ENCODE data around the gene ANGPTL4. TPM values are rescaled to one million over a fixed set of nuclear protein-coding genes. Genes with fewer than 3 reads are reported as not detected.

Gene ANGPTL4
- total and polyA plus RNA-seq, 10 donors, result 1.8 to 28.3 (median 8.6) TPM

- H3K36me3 ChIP-seq, result peaks cover 0 to 45% (median 0%) of the 10 kb centered on the region in 6 donors
- no peaks in the 10 kb centered on the region for H3K27me3 ChIP-seq (replicated peaks in 1 of 7)
- DNase-seq, result no peak
- WGBS, 5 donors, result 72 to 91% (median 74%) methylated on average over 7 to 8 of the region's 8 CpGs
- TF ChIP-seq POLR2AphosphoS5 (IDR thresholded peaks at IDR 0.05), result peak in 1 of 3 donors; percentile 15
- no peak for TF ChIP-seq CTCF (IDR thresholded peaks at IDR 0.05 in 8 of 11, conservative IDR thresholded peaks at IDR 0.05 in 3 of 11)
- intact Hi-C loops (cut with DNase I; ENCODE audit: low total_unique reads), result no loop called here
- peaks cover 34 to 92% (median 76%) of the 10 kb centered on the region in 6 donors for H3K4me1 ChIP-seq
- no peak overlapping the region for H3K4me3 ChIP-seq
- peak overlapping the region in 7 of 8 donors; percentile 35 to 100 (median 100) for H3K27ac ChIP-seq
- no peaks in the 10 kb centered on the region for H3K9me3 ChIP-seq
Measured at GRCh38 chr19:8393192-8393870, 29.4 kb downstream of the ANGPTL4 start.

GRCh38 chr19:8393871-8394250 is 29.9 kb downstream of the ANGPTL4 start:
- intact Hi-C loops (cut with DNase I; ENCODE audit: low total_unique reads), result no loop called here
- H3K9me3 ChIP-seq, result no peaks in the 10 kb centered on the region
- no peaks in the 10 kb centered on the region for H3K27me3 ChIP-seq (replicated peaks in 1 of 7)
- H3K36me3 ChIP-seq, result peaks cover 0 to 50% (median 0%) of the 10 kb centered on the region in 6 donors
- H3K27ac ChIP-seq, result peak overlapping the region in 6 of 8 donors; percentile 39 to 100 (median 100)
- no peak overlapping the region for H3K4me3 ChIP-seq
- 89 to 97% (median 93%) methylated on average over 8 of the region's 8 CpGs for WGBS, 5 donors
- no peak for DNase-seq
- TF ChIP-seq POLR2AphosphoS5 (IDR thresholded peaks at IDR 0.05) (no peak), CTCF (IDR thresholded peaks at IDR 0.05 in 8 of 11, conservative IDR thresholded peaks at IDR 0.05 in 3 of 11) (no peak), POLR2A (IDR thresholded peaks at IDR 0.05) (no peak)
- H3K4me1 ChIP-seq, result peaks cover 34 to 92% (median 79%) of the 10 kb centered on the region in 6 donors

- WGBS, 5 donors, result 87 to 96% (median 89%) methylated on average over 10 to 14 of the region's 14 CpGs
- DNase-seq, result no peak
- H3K4me3 ChIP-seq, result no peak overlapping the region
- no peaks in the 10 kb centered on the region for H3K27me3 ChIP-seq (replicated peaks in 1 of 7)
- H3K27ac ChIP-seq, result peak overlapping the region in 7 of 8 donors; percentile 13 to 100 (median 64)
- intact Hi-C loops (cut with DNase I; ENCODE audit: low total_unique reads), result no loop called here
- no peak for TF ChIP-seq POLR2A (IDR thresholded peaks at IDR 0.05)
- no peak for TF ChIP-seq CTCF (IDR thresholded peaks at IDR 0.05 in 8 of 11, conservative IDR thresholded peaks at IDR 0.05 in 3 of 11)
- no peak for TF ChIP-seq POLR2AphosphoS5 (IDR thresholded peaks at IDR 0.05)
- H3K4me1 ChIP-seq, result peaks cover 34 to 91% (median 71%) of the 10 kb centered on the region in 6 donors
- no peaks in the 10 kb centered on the region for H3K9me3 ChIP-seq
- H3K36me3 ChIP-seq, result peaks cover 0 to 68% (median 12%) of the 10 kb centered on the region in 6 donors
Measured at GRCh38 chr19:8395621-8396082, 31.7 kb downstream of the ANGPTL4 start.

- intact Hi-C loops (cut with DNase I; ENCODE audit: low total_unique reads), result no loop called here
- H3K27ac ChIP-seq, result peak overlapping the region in 4 of 8 donors; percentile 27 to 100 (median 64)
- no peaks in the 10 kb centered on the region for H3K27me3 ChIP-seq (replicated peaks in 1 of 7)
- DNase-seq, result no peak
- TF ChIP-seq POLR2AphosphoS5 (IDR thresholded peaks at IDR 0.05) (no peak), POLR2A (IDR thresholded peaks at IDR 0.05) (no peak), CTCF (IDR thresholded peaks at IDR 0.05 in 8 of 11, conservative IDR thresholded peaks at IDR 0.05 in 3 of 11) (no peak)
- H3K36me3 ChIP-seq, result peaks cover 0 to 73% (median 15%) of the 10 kb centered on the region in 6 donors
- no peaks in the 10 kb centered on the region for H3K9me3 ChIP-seq
- H3K4me1 ChIP-seq, result peaks cover 30 to 86% (median 67%) of the 10 kb centered on the region in 6 donors
- 90 to 93% (median 92%) methylated on average over 7 of the region's 7 CpGs for WGBS, 5 donors
- no peak overlapping the region for H3K4me3 ChIP-seq
Measured at GRCh38 chr19:8396185-8396562, 32.2 kb downstream of the ANGPTL4 start.
